SK-N-SH treated with all-trans-retinoic acid at 6 μM for 48 hours (cell line): ENCODE measurements around the gene MAP4K4.

Experiments used
- ATAC-seq: fragments of 200-7000 bp; cut with Tn5 transposase; 3 replicates; pipeline ENCODE4 v1.9.1; 2020; ENCODE audit warnings: mild to moderate bottlenecking, moderate library complexity
- ARNTL ChIP-seq: fragments of 450-650 bp; formaldehyde crosslinking; IDR thresholded peaks from 2 replicates; pipeline ENCODE4 v1.5.0; 2020; ENCODE audit warnings: low read depth, mild to moderate bottlenecking, moderate library complexity, borderline replicate concordance
- BACH2 ChIP-seq: fragments of 250-450 bp; sonication (Bioruptor Pico); IDR thresholded peaks from 2 replicates; pipeline ENCODE4 v1.9.0; 2021; ENCODE audit warnings: mild to moderate bottlenecking, borderline replicate concordance
- CSDC2 ChIP-seq: fragments of 250-450 bp; sonication (Bioruptor Pico); IDR thresholded peaks from 2 replicates; pipeline ENCODE4 v1.5.0; 2020; ENCODE audit warnings: mild to moderate bottlenecking, moderate library complexity
- ESRRG ChIP-seq: fragments of 250-450 bp; sonication (Bioruptor Pico); IDR thresholded peaks from 2 replicates; pipeline ENCODE4 v1.6.1; 2021; ENCODE audit warnings: mild to moderate bottlenecking
- GLIS3 ChIP-seq: fragments of 250-450 bp; sonication (Bioruptor Pico); IDR thresholded peaks from 2 replicates; pipeline ENCODE4 v1.5.0; 2020; ENCODE audit warnings: mild to moderate bottlenecking, moderate library complexity
- ISL1 ChIP-seq: fragments of 250-450 bp; sonication (Bioruptor Pico); IDR thresholded peaks from 2 replicates; pipeline ENCODE4 v2.1.2; 2022; ENCODE audit warnings: mild to moderate bottlenecking, moderate library complexity
- OSR1 ChIP-seq: fragments of 250-450 bp; sonication (Bioruptor Pico); IDR thresholded peaks from 2 replicates; pipeline ENCODE4 v1.8.0; 2022; ENCODE audit warnings: moderate library complexity, mild to moderate bottlenecking, inconsistent platforms
- PPARA ChIP-seq: fragments of 250-450 bp; sonication (Bioruptor Pico); IDR thresholded peaks from 2 replicates; pipeline ENCODE4 v1.5.0; 2020; ENCODE audit warnings: mild to moderate bottlenecking, borderline replicate concordance
- RARB ChIP-seq: fragments of 250-450 bp; sonication (Bioruptor Pico); IDR thresholded peaks from 2 replicates; pipeline ENCODE4 v1.8.0; 2021; ENCODE audit warnings: mild to moderate bottlenecking, moderate library complexity
- SNAI2 ChIP-seq: fragments of 250-450 bp; sonication (Bioruptor Pico); IDR thresholded peaks from 2 replicates; pipeline ENCODE4 v1.5.0; 2020; ENCODE audit warnings: mild to moderate bottlenecking, moderate library complexity
- TCF4 ChIP-seq: fragments of 250-450 bp; sonication (Bioruptor Pico); IDR thresholded peaks from 2 replicates; pipeline ENCODE4 v1.8.0; 2021; ENCODE audit warnings: mild to moderate bottlenecking, moderate library complexity, borderline replicate concordance
- TOX ChIP-seq: fragments of 250-450 bp; sonication (Bioruptor Pico); IDR thresholded peaks from 2 replicates; pipeline ENCODE4 v1.8.0; 2021; ENCODE audit warnings: mild to moderate bottlenecking, moderate library complexity, borderline replicate concordance
- ZC3H10 ChIP-seq: fragments of 250-450 bp; sonication (Bioruptor Pico); IDR thresholded peaks from 2 replicates; pipeline ENCODE4 v1.5.1; 2021; ENCODE audit warnings: mild to moderate bottlenecking, moderate library complexity
- ZFP30 ChIP-seq: fragments of 450-650 bp; formaldehyde crosslinking; IDR thresholded peaks from 2 replicates; pipeline ENCODE4 v1.5.0; 2022; ENCODE audit warnings: mild to moderate bottlenecking, moderate library complexity
- ZNF565 ChIP-seq: fragments of 450-650 bp; formaldehyde crosslinking; conservative IDR thresholded peaks from 2 replicates; pipeline ENCODE4 v1.5.0; 2020; ENCODE audit warnings: low read depth, mild to moderate bottlenecking, moderate library complexity
- ZNF70 ChIP-seq: fragments of 450-650 bp; formaldehyde crosslinking; IDR thresholded peaks from 2 replicates; pipeline ENCODE4 v1.5.0; 2020; ENCODE audit warnings: mild to moderate bottlenecking, moderate library complexity
- ZNF8 ChIP-seq: fragments of 450-650 bp; formaldehyde crosslinking; IDR thresholded peaks from 2 replicates; pipeline ENCODE4 v1.5.0; 2020; ENCODE audit warnings: mild to moderate bottlenecking, moderate library complexity
- TF ChIP-seq, protein P1 (sequence below): fragments of 250-450 bp; sonication (Bioruptor Pico); IDR thresholded peaks from 2 replicates; pipeline ENCODE4 v1.8.0; 2021; ENCODE audit warnings: low read depth, mild to moderate bottlenecking, moderate library complexity, borderline replicate concordance
- TF ChIP-seq, protein P2 (sequence below): fragments of 250-450 bp; sonication (Bioruptor Pico); IDR thresholded peaks from 2 replicates; pipeline ENCODE4 v1.5.0; 2020; ENCODE audit warnings: mild to moderate bottlenecking, moderate library complexity
- TF ChIP-seq, protein P3 (sequence below): fragments of 250-450 bp; sonication (Bioruptor Pico); IDR thresholded peaks from 2 replicates; pipeline ENCODE4 v1.5.1; 2020; ENCODE audit warnings: low read depth, mild to moderate bottlenecking, moderate library complexity
- TF ChIP-seq, protein P4 (sequence below): fragments of 250-450 bp; sonication (Bioruptor Pico); IDR thresholded peaks from 2 replicates; pipeline ENCODE4 v1.5.1; 2021; ENCODE audit warnings: mild to moderate bottlenecking, moderate library complexity

Gene MAP4K4

DNA sequence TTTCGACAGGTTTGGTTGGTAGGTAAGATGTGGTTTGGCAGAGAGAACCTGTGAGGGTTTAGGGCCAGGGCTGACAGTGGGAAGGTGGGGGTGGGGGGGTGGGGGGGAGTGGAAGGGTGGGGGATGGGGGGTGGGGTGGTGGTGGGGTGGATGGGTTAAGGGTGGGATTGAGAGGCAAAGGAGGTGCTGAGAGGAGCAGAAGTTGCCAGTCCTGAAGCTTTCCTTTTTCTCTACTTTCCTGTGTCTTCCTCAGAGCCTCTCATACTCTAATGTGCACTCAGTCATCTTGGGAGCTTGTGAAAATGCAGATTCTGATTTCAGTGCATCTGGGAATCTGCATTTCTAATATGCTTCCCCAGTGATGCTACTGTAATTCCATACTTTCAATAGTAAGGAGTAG lies 21.0 kb downstream of the MAP4K4 start (continued):
- TF ChIP-seq ZNF70 (CRISPR knock-in tag) (no peak), GLIS3 (CRISPR knock-in tag) (no peak), OSR1 (CRISPR knock-in tag) (no peak), TCF4 (CRISPR knock-in tag) (no peak), ZNF8 (CRISPR knock-in tag) (no peak), BACH2 (CRISPR knock-in tag) (no peak), SNAI2 (CRISPR knock-in tag) (no peak), CSDC2 (CRISPR knock-in tag) (no peak), TOX (no peak), PPARA (CRISPR knock-in tag) (no peak)

DNA sequence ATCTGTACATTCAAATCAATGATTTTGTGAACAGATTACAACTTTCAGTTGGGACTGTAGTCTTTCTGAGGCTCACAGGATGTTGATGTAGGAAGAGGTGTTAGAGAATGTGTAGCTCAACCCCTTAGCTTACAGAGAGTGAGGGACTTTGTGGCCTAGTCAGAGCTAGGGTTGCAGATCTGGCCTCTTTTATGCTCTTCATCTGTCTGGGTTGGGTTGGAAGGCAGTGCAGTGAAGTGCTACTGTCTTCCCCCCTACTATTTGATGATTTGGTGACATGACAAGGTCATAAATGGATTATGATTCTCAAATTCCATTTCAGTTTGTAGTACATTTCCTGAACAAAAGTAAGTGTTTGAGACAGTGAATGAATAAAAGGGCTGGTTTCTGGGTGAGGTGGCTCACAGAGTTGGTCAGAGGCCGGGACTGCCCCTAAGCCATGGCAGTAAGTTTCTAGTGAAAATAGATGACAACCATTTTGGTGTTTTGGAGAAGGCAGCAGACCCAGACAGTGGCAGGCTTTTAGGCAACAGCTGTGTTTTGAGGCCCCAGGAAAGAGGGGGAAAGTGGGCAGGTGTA lies 21.6 kb downstream of the MAP4K4 start:
- ATAC-seq, result peak; percentile 75
- TF ChIP-seq, protein P1, sequence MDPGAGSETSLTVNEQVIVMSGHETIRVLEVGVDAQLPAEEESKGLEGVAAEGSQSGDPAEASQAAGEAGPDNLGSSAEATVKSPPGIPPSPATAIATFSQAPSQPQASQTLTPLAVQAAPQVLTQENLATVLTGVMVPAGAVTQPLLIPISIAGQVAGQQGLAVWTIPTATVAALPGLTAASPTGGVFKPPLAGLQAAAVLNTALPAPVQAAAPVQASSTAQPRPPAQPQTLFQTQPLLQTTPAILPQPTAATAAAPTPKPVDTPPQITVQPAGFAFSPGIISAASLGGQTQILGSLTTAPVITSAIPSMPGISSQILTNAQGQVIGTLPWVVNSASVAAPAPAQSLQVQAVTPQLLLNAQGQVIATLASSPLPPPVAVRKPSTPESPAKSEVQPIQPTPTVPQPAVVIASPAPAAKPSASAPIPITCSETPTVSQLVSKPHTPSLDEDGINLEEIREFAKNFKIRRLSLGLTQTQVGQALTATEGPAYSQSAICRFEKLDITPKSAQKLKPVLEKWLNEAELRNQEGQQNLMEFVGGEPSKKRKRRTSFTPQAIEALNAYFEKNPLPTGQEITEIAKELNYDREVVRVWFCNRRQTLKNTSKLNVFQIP (CRISPR knock-in tag), result no peak
- TF ChIP-seq TOX (no peak), RARB (CRISPR knock-in tag) (no peak), ISL1 (CRISPR knock-in tag) (no peak), ZFP30 (CRISPR knock-in tag) (no peak), ARNTL (no peak), ZNF8 (CRISPR knock-in tag) (no peak), ZNF70 (CRISPR knock-in tag) (no peak)
- TF ChIP-seq, protein P2, sequence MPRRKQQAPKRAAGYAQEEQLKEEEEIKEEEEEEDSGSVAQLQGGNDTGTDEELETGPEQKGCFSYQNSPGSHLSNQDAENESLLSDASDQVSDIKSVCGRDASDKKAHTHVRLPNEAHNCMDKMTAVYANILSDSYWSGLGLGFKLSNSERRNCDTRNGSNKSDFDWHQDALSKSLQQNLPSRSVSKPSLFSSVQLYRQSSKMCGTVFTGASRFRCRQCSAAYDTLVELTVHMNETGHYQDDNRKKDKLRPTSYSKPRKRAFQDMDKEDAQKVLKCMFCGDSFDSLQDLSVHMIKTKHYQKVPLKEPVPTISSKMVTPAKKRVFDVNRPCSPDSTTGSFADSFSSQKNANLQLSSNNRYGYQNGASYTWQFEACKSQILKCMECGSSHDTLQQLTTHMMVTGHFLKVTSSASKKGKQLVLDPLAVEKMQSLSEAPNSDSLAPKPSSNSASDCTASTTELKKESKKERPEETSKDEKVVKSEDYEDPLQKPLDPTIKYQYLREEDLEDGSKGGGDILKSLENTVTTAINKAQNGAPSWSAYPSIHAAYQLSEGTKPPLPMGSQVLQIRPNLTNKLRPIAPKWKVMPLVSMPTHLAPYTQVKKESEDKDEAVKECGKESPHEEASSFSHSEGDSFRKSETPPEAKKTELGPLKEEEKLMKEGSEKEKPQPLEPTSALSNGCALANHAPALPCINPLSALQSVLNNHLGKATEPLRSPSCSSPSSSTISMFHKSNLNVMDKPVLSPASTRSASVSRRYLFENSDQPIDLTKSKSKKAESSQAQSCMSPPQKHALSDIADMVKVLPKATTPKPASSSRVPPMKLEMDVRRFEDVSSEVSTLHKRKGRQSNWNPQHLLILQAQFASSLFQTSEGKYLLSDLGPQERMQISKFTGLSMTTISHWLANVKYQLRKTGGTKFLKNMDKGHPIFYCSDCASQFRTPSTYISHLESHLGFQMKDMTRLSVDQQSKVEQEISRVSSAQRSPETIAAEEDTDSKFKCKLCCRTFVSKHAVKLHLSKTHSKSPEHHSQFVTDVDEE (CRISPR knock-in tag), result no peak

DNA sequence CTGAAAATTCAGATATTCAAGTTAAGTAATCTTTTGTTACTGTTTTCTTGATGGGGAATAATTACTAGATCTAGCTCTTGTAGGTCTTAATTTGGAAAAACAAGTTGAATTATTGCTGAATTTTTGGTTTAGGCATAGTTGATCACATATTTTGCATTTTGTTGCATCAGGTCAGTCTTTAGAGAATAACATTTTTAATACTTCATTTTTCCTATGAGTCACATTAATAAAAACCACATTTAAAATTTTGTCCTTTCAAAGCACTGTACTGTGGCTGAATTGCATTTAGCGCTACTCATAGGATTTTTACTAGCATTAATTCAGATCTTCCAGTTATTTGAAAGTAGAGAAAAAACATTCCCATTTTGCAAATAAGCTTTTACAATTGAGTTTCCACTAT lies 23.2 kb downstream of the MAP4K4 start:
- ATAC-seq, result peak; percentile 68
- TF ChIP-seq, protein P1 (CRISPR knock-in tag), result no peak
- TF ChIP-seq ZC3H10 (no peak), OSR1 (CRISPR knock-in tag) (no peak), RARB (CRISPR knock-in tag) (no peak), ZFP30 (CRISPR knock-in tag) (no peak), TCF4 (CRISPR knock-in tag) (no peak), ZNF8 (CRISPR knock-in tag) (no peak), TOX (no peak), GLIS3 (CRISPR knock-in tag) (no peak), ESRRG (CRISPR knock-in tag) (no peak), SNAI2 (CRISPR knock-in tag) (no peak), ZNF565 (CRISPR knock-in tag) (no peak), ARNTL (no peak)
- TF ChIP-seq, protein P3, sequence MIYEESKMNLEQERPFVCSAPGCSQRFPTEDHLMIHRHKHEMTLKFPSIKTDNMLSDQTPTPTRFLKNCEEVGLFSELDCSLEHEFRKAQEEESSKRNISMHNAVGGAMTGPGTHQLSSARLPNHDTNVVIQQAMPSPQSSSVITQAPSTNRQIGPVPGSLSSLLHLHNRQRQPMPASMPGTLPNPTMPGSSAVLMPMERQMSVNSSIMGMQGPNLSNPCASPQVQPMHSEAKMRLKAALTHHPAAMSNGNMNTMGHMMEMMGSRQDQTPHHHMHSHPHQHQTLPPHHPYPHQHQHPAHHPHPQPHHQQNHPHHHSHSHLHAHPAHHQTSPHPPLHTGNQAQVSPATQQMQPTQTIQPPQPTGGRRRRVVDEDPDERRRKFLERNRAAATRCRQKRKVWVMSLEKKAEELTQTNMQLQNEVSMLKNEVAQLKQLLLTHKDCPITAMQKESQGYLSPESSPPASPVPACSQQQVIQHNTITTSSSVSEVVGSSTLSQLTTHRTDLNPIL, result no peak
- TF ChIP-seq, protein P2 (CRISPR knock-in tag), result no peak
- TF ChIP-seq, protein P4, sequence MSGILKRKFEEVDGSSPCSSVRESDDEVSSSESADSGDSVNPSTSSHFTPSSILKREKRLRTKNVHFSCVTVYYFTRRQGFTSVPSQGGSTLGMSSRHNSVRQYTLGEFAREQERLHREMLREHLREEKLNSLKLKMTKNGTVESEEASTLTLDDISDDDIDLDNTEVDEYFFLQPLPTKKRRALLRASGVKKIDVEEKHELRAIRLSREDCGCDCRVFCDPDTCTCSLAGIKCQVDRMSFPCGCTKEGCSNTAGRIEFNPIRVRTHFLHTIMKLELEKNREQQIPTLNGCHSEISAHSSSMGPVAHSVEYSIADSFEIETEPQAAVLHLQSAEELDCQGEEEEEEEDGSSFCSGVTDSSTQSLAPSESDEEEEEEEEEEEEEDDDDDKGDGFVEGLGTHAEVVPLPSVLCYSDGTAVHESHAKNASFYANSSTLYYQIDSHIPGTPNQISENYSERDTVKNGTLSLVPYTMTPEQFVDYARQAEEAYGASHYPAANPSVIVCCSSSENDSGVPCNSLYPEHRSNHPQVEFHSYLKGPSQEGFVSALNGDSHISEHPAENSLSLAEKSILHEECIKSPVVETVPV, result no peak
